Uterus (tissue), 2 donors: ENCODE results near the gene PNP.

Source experiments
- POLR2A ChIP-seq, 2 donors: fragments of 450-650 bp; IDR thresholded peaks; one replicate each; pipeline ENCODE4 v1.6.1; 2016; ENCODE audit warnings: antibody characterized with exemption in 2 of 2, mild to moderate bottlenecking in 1 of 2, moderate library complexity in 1 of 2
- TF ChIP-seq, protein P1 (sequence below), 4 experiments: fragments of 200-600 bp in 2 of 4; fragments of 450-650 bp in 2 of 4; sonication (generic) in 2 of 4; IDR thresholded peaks; one replicate each; pipeline ENCODE4 v1.5.1; 2016 to 2019; ENCODE audit warnings: antibody characterized with exemption in 4 of 4, mild to moderate bottlenecking in 2 of 4, moderate library complexity in 1 of 4

- no peak for TF ChIP-seq POLR2A (IDR thresholded peaks at IDR 0.05)
- TF ChIP-seq, protein P1, sequence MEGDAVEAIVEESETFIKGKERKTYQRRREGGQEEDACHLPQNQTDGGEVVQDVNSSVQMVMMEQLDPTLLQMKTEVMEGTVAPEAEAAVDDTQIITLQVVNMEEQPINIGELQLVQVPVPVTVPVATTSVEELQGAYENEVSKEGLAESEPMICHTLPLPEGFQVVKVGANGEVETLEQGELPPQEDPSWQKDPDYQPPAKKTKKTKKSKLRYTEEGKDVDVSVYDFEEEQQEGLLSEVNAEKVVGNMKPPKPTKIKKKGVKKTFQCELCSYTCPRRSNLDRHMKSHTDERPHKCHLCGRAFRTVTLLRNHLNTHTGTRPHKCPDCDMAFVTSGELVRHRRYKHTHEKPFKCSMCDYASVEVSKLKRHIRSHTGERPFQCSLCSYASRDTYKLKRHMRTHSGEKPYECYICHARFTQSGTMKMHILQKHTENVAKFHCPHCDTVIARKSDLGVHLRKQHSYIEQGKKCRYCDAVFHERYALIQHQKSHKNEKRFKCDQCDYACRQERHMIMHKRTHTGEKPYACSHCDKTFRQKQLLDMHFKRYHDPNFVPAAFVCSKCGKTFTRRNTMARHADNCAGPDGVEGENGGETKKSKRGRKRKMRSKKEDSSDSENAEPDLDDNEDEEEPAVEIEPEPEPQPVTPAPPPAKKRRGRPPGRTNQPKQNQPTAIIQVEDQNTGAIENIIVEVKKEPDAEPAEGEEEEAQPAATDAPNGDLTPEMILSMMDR (IDR thresholded peaks at IDR 0.05) = no peak
Observed at GRCh38 chr14:20490563-20490962, 21.4 kb downstream of the PNP start.
